H1 (cell line): ENCODE data around the gene CTXN1. TPM values are rescaled to one million over a fixed set of nuclear protein-coding genes. Genes with fewer than 3 reads are reported as not detected.

ENCODE experiments used
- CTCF ChIA-PET: fragments of 300-600 bp; sonication (Branson Sonifier 250); formaldehyde crosslinking; loops from one replicate; lab custom pipeline; 2021; ENCODE audit not compliant: partially characterized antibody; lab: Charles Lee
- POLR2A ChIA-PET: fragments of 300-600 bp; sonication (Branson Sonifier 250); formaldehyde crosslinking; loops from one replicate; lab custom pipeline; 2021; ENCODE audit warnings: inconsistent platforms; ENCODE audit not compliant: partially characterized antibody; lab: Charles Lee
- DNase-seq, 2 experiments: peaks; one replicate each; pipeline versions ENCODE4 v3.0.0 to v3.0.0-alpha.2; 2010 to 2022; ENCODE audit warnings: low spot score in 2 of 2, low read depth in 1 of 2, mixed read lengths in 1 of 2
- FAIRE-seq: peaks from 2 replicates; lab custom pipeline; 2011; peaks lifted over from hg19 to GRCh38; lab: Jason Lieb, UNC
- H2AFZ ChIP-seq: 2 replicates; pipeline ENCODE4 v1.8.1; 2012; ENCODE audit warnings: low read length, inconsistent platforms
- H2AK5ac ChIP-seq: 2 replicates; pipeline ENCODE4 v1.6.1; 2013; ENCODE audit warnings: low read depth, low read length
- H2BK120ac ChIP-seq: replicated peaks from 2 replicates; pipeline ENCODE3; 2013; ENCODE audit warnings: low read depth, low read length, inconsistent platforms
- H2BK12ac ChIP-seq: 2 replicates; pipeline ENCODE4 v1.6.1; 2013; ENCODE audit warnings: low read depth, low read length
- H2BK15ac ChIP-seq: 2 replicates; pipeline ENCODE4 v1.6.1; 2013; ENCODE audit warnings: low read length
- H2BK20ac ChIP-seq: 2 replicates; pipeline ENCODE4 v1.6.1; 2013; ENCODE audit warnings: low read length
- H2BK5ac ChIP-seq: 2 replicates; pipeline ENCODE4 v1.6.1; 2013; ENCODE audit warnings: low read depth, low read length
- H3K14ac ChIP-seq: 2 replicates; pipeline ENCODE4 v1.6.1; 2013; ENCODE audit warnings: inconsistent platforms; ENCODE audit not compliant: insufficient read length
- H3K18ac ChIP-seq: 2 replicates; pipeline ENCODE4 v1.6.1; 2013; ENCODE audit warnings: low read length; ENCODE audit errors: extremely low read depth
- H3K23ac ChIP-seq: 2 replicates; pipeline ENCODE4 v1.6.1; 2013; ENCODE audit warnings: inconsistent platforms; ENCODE audit not compliant: insufficient read length
- H3K23me2 ChIP-seq: 2 replicates; pipeline ENCODE4 v1.6.1; 2013; ENCODE audit warnings: low read depth, low read length
- H3K27ac ChIP-seq: 2 replicates; pipeline ENCODE4 v1.6.1; 2011; ENCODE audit warnings: low read depth, low read length, inconsistent platforms
- H3K27me3 ChIP-seq, 4 experiments: replicated peaks in 1 of 4; 1 replicate in 1 of 4; 2 replicates in 3 of 4; pipeline versions ENCODE4 v1.6.1 to v1.8.1; 2011 to 2013; ENCODE audit warnings: low read length in 3 of 4, mild to moderate bottlenecking in 3 of 4, inconsistent platforms in 2 of 4, mixed read lengths in 2 of 4, moderate library complexity in 1 of 4; ENCODE audit not compliant: control insufficient read depth in 3 of 4, insufficient read depth in 3 of 4; ENCODE audit errors: extremely low read depth in 1 of 4
- H3K36me3 ChIP-seq, 4 experiments: 2 replicates each; pipeline versions ENCODE4 v1.6.1 to v1.8.1; 2011 to 2013; ENCODE audit warnings: mild to moderate bottlenecking in 4 of 4, low read length in 3 of 4, moderate library complexity in 2 of 4, control low read depth in 1 of 4, inconsistent platforms in 1 of 4; ENCODE audit not compliant: insufficient read depth in 4 of 4, control insufficient read depth in 2 of 4
- H3K4ac ChIP-seq: replicated peaks from 2 replicates; pipeline ENCODE3; 2013; ENCODE audit warnings: low read length, low read depth, mixed read lengths, inconsistent platforms; ENCODE audit not compliant: insufficient read length
- H3K4me1 ChIP-seq, 4 experiments: replicated peaks in 1 of 4; 1 replicate in 1 of 4; 2 replicates in 3 of 4; pipeline versions ENCODE4 v1.6.1 to v1.8.1; 2011 to 2013; ENCODE audit warnings: low read length in 3 of 4, inconsistent platforms in 2 of 4, mixed read lengths in 1 of 4; ENCODE audit not compliant: insufficient read depth in 4 of 4, control insufficient read depth in 3 of 4
- H3K4me2 ChIP-seq, 2 experiments: 2 replicates each; pipeline versions ENCODE4 v1.6.1 to v1.8.1; 2011 to 2013; ENCODE audit warnings: low read depth in 2 of 2, low read length in 2 of 2, control low read depth in 1 of 2, inconsistent platforms in 1 of 2, mild to moderate bottlenecking in 1 of 2; ENCODE audit not compliant: insufficient read depth in 1 of 2
- H3K4me3 ChIP-seq, 4 experiments: fragments of 200-600, 300-600 bp in 1 of 4; sonication (generic), shearing (Covaris generic), sonication (Bioruptor Twin) in 1 of 4; 2 replicates each; pipeline versions ENCODE4 v1.5.1 to v1.8.1; 2011 to 2016; ENCODE audit warnings: low read length in 4 of 4, low read depth in 3 of 4, control low read depth in 2 of 4, inconsistent platforms in 2 of 4, mild to moderate bottlenecking in 2 of 4, mixed read lengths in 1 of 4, moderate library complexity in 1 of 4; ENCODE audit not compliant: insufficient read depth in 2 of 4; ENCODE audit errors: extremely low read depth in 1 of 4
- H3K56ac ChIP-seq: replicated peaks from 2 replicates; pipeline ENCODE3; 2013; ENCODE audit warnings: low read depth, mild to moderate bottlenecking, mixed read lengths, low read length, inconsistent platforms; ENCODE audit not compliant: insufficient read length
- H3K79me1 ChIP-seq: 2 replicates; pipeline ENCODE4 v1.6.1; 2013; ENCODE audit warnings: low read depth, low read length, control low read depth
- H3K79me2 ChIP-seq, 2 experiments: 2 replicates each; pipeline versions ENCODE4 v1.6.1 to v1.8.1; 2012 to 2013; ENCODE audit warnings: low read length in 2 of 2, mild to moderate bottlenecking in 2 of 2, inconsistent platforms in 1 of 2; ENCODE audit not compliant: insufficient read depth in 2 of 2, control insufficient read depth in 1 of 2
- H3K9ac ChIP-seq, 4 experiments: replicated peaks in 1 of 4; 1 replicate in 1 of 4; 2 replicates in 3 of 4; pipeline versions ENCODE4 v1.6.1 to v1.8.1; 2011 to 2013; ENCODE audit warnings: low read depth in 3 of 4, low read length in 3 of 4, control low read depth in 2 of 4, mild to moderate bottlenecking in 2 of 4, moderate library complexity in 2 of 4, inconsistent platforms in 1 of 4; ENCODE audit errors: extremely low read depth in 1 of 4
- H3K9me3 ChIP-seq, 2 experiments: 2 replicates each; pipeline versions ENCODE4 v1.6.1 to v1.8.1; 2012 to 2013; ENCODE audit warnings: mild to moderate bottlenecking in 2 of 2, moderate library complexity in 2 of 2, control low read depth in 1 of 2, inconsistent platforms in 1 of 2, low read depth in 1 of 2, low read length in 1 of 2, mixed read lengths in 1 of 2; ENCODE audit not compliant: insufficient read depth in 2 of 2
- H4K20me1 ChIP-seq, 2 experiments: replicated peaks in 1 of 2; 2 replicates each; pipeline versions ENCODE3 to v1.8.1; 2011 to 2013; ENCODE audit warnings: inconsistent platforms in 2 of 2, low read length in 2 of 2, mild to moderate bottlenecking in 1 of 2; ENCODE audit not compliant: insufficient read depth in 2 of 2, control insufficient read depth in 1 of 2
- H4K5ac ChIP-seq: 2 replicates; pipeline ENCODE4 v1.6.1; 2013; ENCODE audit warnings: low read length, low read depth, mixed read lengths, inconsistent platforms; ENCODE audit not compliant: insufficient read length
- H4K8ac ChIP-seq: 2 replicates; pipeline ENCODE4 v1.8.0; 2013; ENCODE audit warnings: mild to moderate bottlenecking, moderate library complexity, low read length, inconsistent platforms; ENCODE audit not compliant: insufficient read depth; ENCODE audit errors: extremely low read depth
- H4K91ac ChIP-seq: replicated peaks from 2 replicates; pipeline ENCODE3; 2013; ENCODE audit warnings: low read length, mixed read lengths, inconsistent platforms; ENCODE audit not compliant: insufficient read length
- CBX5 ChIP-seq: fragments of 300-800, 300-1000 bp; sonication (generic); IDR thresholded peaks from 2 replicates; pipeline ENCODE4 v1.7.1; 2016; ENCODE audit warnings: antibody characterized with exemption, low read length, low read depth
- E2F6 ChIP-seq: IDR thresholded peaks from 2 replicates; pipeline ENCODE4 v1.6.1; 2012; ENCODE audit warnings: inconsistent platforms
- JUND ChIP-seq: IDR thresholded peaks from 2 replicates; pipeline ENCODE4 v1.6.1; 2011; ENCODE audit warnings: mild to moderate bottlenecking, improper control_type of control experiment, low read length
- MAX ChIP-seq: IDR thresholded peaks from 2 replicates; pipeline ENCODE4 v1.6.1; 2012; ENCODE audit warnings: inconsistent platforms
- PHF8 ChIP-seq: fragments of 200-600 bp; sonication (generic); conservative IDR thresholded peaks from 2 replicates; pipeline ENCODE4 v1.7.1; 2012; ENCODE audit warnings: low read depth, mild to moderate bottlenecking, inconsistent platforms, low read length, moderate library complexity
- POLR2AphosphoS5 ChIP-seq: IDR thresholded peaks from 2 replicates; pipeline ENCODE4 v1.6.1; 2011; ENCODE audit warnings: low read depth, low read length
- SIX5 ChIP-seq: IDR thresholded peaks from 2 replicates; pipeline ENCODE4 v1.6.1; 2011; ENCODE audit warnings: mild to moderate bottlenecking, low read depth, low read length
- USF2 ChIP-seq: IDR thresholded peaks from 2 replicates; pipeline ENCODE4 v1.6.1; 2011; ENCODE audit warnings: low read length, improper control_type of control experiment
- WGBS, 2 experiments: shearing (Covaris generic) in 1 of 2; methylation state at CpG; one replicate each; pipeline versions ENCODE4 v1.1.6 to v1.1.7; 2013 to 2015; ENCODE audit warnings: low lambda C conversion rate in 2 of 2, mixed read lengths in 2 of 2, inconsistent platforms in 1 of 2, low coverage in 1 of 2, missing lambda C conversion rate in 1 of 2; ENCODE audit not compliant: insufficient replicate concordance in 2 of 2, insufficient coverage in 1 of 2, insufficient read length in 1 of 2; ENCODE audit errors: extremely low coverage in 1 of 2, missing lambda C conversion rate in 1 of 2; 5-methylcytosine and 5-hydroxymethylcytosine counted together
- polyA plus RNA-seq, 7 experiments: library from polyadenylated mRNA; depleted of rRNA in 3 of 7; stranded (reverse) in 5 of 7; unstranded in 2 of 7; fragments of >200 nt in 5 of 7; fragments of 200-250 nt in 2 of 7; gene quantifications; 1 replicate in 5 of 7; 2 replicates in 1 of 7; 4 replicates in 1 of 7; pipeline versions ENCODE4 v1.2.1 to v1.2.3, GENCODE V29; 2011 to 2013; ENCODE audit warnings: missing spikeins in 2 of 7, mixed read lengths in 2 of 7
- total RNA-seq: library from RNA; stranded (reverse); fragmentation: NEBNext Ultra II Directional; extraction: Animal tissue kit (Norgen Biotek cat#: 25700); gene quantifications from 2 replicates; pipeline ENCODE4 v1.2.1, GENCODE V29; 2021

Gene CTXN1
- total and polyA plus RNA-seq, 2 of the 8 experiments (the other 6 are each of a cell fraction or from before 2014, with no cell fraction given), result 16.4 to 58.0 TPM

- H3K23ac ChIP-seq, result no peak overlapping the region
- no peak overlapping the region; the same call in 1 of the 2 replicates for H4K8ac ChIP-seq
- peak overlapping the region; percentile 49; the same call in 1 of the 2 replicates for H3K27ac ChIP-seq
- H3K4ac ChIP-seq, result no peak overlapping the region
- peaks cover 26 to 54% (median 52%) of the 10 kb centered on the region in 4 experiments for H3K36me3 ChIP-seq
- H2AK5ac ChIP-seq, result no peak overlapping the region
- WGBS, 2 experiments, result 30% methylated on average over 11 of the region's 11 CpGs; no CpG with 5 or more reads in 1 of the 2 experiments
- H2BK12ac ChIP-seq, result no peak overlapping the region
- H3K4me3 ChIP-seq, result no peak overlapping the region; a peak in 1 of 8 replicates
- H3K56ac ChIP-seq, result no peak overlapping the region
- CTCF ChIA-PET, result interaction anchor here (0.6 to 4.9 kb wide), 23 partner anchors 9 to 467 kb away, joined by 3 to 36 read pairs (median 5); partner anchors contain the start of gene TIMM44
- no peak overlapping the region for H2AFZ ChIP-seq
- no peaks in the 10 kb centered on the region for H3K27me3 ChIP-seq
- no peaks in the 10 kb centered on the region for H3K9me3 ChIP-seq
- peak overlapping the region in 2 of 4 experiments; percentile 4 to 40; a peak in 3 of 7 replicates for H3K9ac ChIP-seq
- no peaks in the 10 kb centered on the region; the same call in none of the 2 replicates for H3K79me1 ChIP-seq
- FAIRE-seq (peak; percentile 77), DNase-seq (peak in 1 of 2 experiments; percentile 34)
- no peak overlapping the region for H4K5ac ChIP-seq
- H3K14ac ChIP-seq, result no peak overlapping the region
- H4K91ac ChIP-seq, result no peak overlapping the region
- H4K20me1 ChIP-seq, result peaks cover 2 to 34% of the 10 kb centered on the region in 2 experiments
- no peak overlapping the region for H2BK20ac ChIP-seq
- H2BK15ac ChIP-seq, result no peak overlapping the region
- H3K18ac ChIP-seq, result peak overlapping the region; percentile 25; the same call in 1 of the 2 replicates
- H2BK5ac ChIP-seq, result peak overlapping the region; percentile 28; the same call in 1 of the 2 replicates
- peaks cover 0 to 3% of the 10 kb centered on the region in 2 experiments; a peak in 1 of 4 replicates for H3K79me2 ChIP-seq
- POLR2A ChIA-PET, result interaction anchor here (0.8 to 6.2 kb wide), 10 partner anchors 10 to 99 kb away, joined by 3 to 55 read pairs (median 6); partner anchors contain the start of genes CTXN1 and TIMM44
- TF ChIP-seq POLR2AphosphoS5, result peak; percentile 50; the same call in 1 of the 2 replicates
- TF ChIP-seq USF2, result peak; percentile 36; the same call in 1 of the 2 replicates
- peak; percentile 94 for TF ChIP-seq MAX
- TF ChIP-seq E2F6, result peak; percentile 81
- TF ChIP-seq SIX5, result no peak
- no peak for TF ChIP-seq PHF8
- TF ChIP-seq JUND, result no peak
- TF ChIP-seq CBX5, result no peak
- H2BK120ac ChIP-seq, result no peak overlapping the region
- H3K23me2 ChIP-seq, result no peaks in the 10 kb centered on the region
- peak overlapping the region; percentile 32 to 58; a peak in 2 of 4 replicates for H3K4me2 ChIP-seq
- H3K4me1 ChIP-seq, result peaks cover 0 to 10% (median 9%) of the 10 kb centered on the region in 4 experiments; a peak in 6 of 7 replicates
Measured at GRCh38 chr19:7969555-7969939, 43.6 kb upstream of the CTXN1 start.
